Duodenal mucosa (tissue), 2 donors: Measurements from ENCODE around the gene ATG7.
"Not testable (repeated sequence)": the region's sequence is repeated elsewhere in the genome, so short reads cannot be mapped to it uniquely, and the experiment has no call there.

Source experiments
- H3K27ac ChIP-seq: one replicate; pipeline ENCODE4 v1.7.0; 2013; ENCODE audit warnings: low read depth, low read length
- H3K27me3 ChIP-seq, 2 donors: one replicate each; pipeline ENCODE4 v1.7.0; 2013; ENCODE audit warnings: low read length in 2 of 2, control low read depth in 1 of 2; ENCODE audit not compliant: insufficient read depth in 2 of 2, control insufficient read depth in 1 of 2
- H3K36me3 ChIP-seq, 2 donors: one replicate each; pipeline ENCODE4 v1.7.0; 2013; ENCODE audit warnings: low read length in 2 of 2, control low read depth in 1 of 2; ENCODE audit not compliant: insufficient read depth in 2 of 2, control insufficient read depth in 1 of 2
- H3K4me1 ChIP-seq, 2 donors: one replicate each; pipeline ENCODE4 v1.7.0; 2013; ENCODE audit warnings: low read length in 2 of 2, control low read depth in 1 of 2; ENCODE audit not compliant: insufficient read depth in 2 of 2, control insufficient read depth in 1 of 2
- H3K4me3 ChIP-seq, 2 donors: one replicate each; pipeline ENCODE4 v1.7.0; 2013; ENCODE audit warnings: low read length in 2 of 2, low read depth in 1 of 2
- H3K9ac ChIP-seq, 2 donors: one replicate each; pipeline ENCODE4 v1.7.0; 2013; ENCODE audit warnings: low read length in 2 of 2, low read depth in 1 of 2
- H3K9me3 ChIP-seq, 2 donors: one replicate each; pipeline ENCODE4 v1.7.0; 2013; ENCODE audit warnings: low read length in 2 of 2, control low read depth in 1 of 2; ENCODE audit not compliant: control insufficient read depth in 1 of 2

Gene ATG7

GRCh38 chr3:11481556-11481955 lies 209.4 kb downstream of the ATG7 start:
- Histone ChIP-seq H3K4me3 (no peak overlapping the region), H3K4me1 (peaks cover 31 to 42% of the 10 kb centered on the region in 2 donors), H3K9me3 (no peaks in the 10 kb centered on the region), H3K9ac (no peak overlapping the region), H3K27ac (no peak overlapping the region), H3K36me3 (no peaks in the 10 kb centered on the region), H3K27me3 (no peaks in the 10 kb centered on the region)

GRCh38 chr3:11482021-11482420 lies 209.8 kb downstream of the ATG7 start:
- H3K9ac ChIP-seq, result no peak overlapping the region
- peaks cover 28 to 38% of the 10 kb centered on the region in 2 donors for H3K4me1 ChIP-seq
- no peaks in the 10 kb centered on the region for H3K27me3 ChIP-seq
- no peaks in the 10 kb centered on the region for H3K36me3 ChIP-seq
- H3K9me3 ChIP-seq, result no peaks in the 10 kb centered on the region
- no peak overlapping the region for H3K4me3 ChIP-seq
- H3K27ac ChIP-seq, result no peak overlapping the region

- H3K4me1 ChIP-seq, H3K4me3 ChIP-seq, H3K9ac ChIP-seq, H3K9me3 ChIP-seq, H3K36me3 ChIP-seq, H3K27ac ChIP-seq, H3K27me3 ChIP-seq: not testable (repeated sequence)
Measured at GRCh38 chr3:11488356-11488755, 216.2 kb downstream of the ATG7 start.

GRCh38 chr3:11494131-11494916 lies 222.1 kb downstream of the ATG7 start:
- peaks cover 0 to 6% of the 10 kb centered on the region in 2 donors for H3K9me3 ChIP-seq
- peaks cover 9 to 10% of the 10 kb centered on the region in 2 donors for H3K4me1 ChIP-seq
- H3K36me3 ChIP-seq, result no peaks in the 10 kb centered on the region
- H3K27ac ChIP-seq, result no peak overlapping the region
- H3K27me3 ChIP-seq, result no peaks in the 10 kb centered on the region
- no peak overlapping the region for H3K4me3 ChIP-seq
- H3K9ac ChIP-seq, result no peak overlapping the region

GRCh38 chr3:11495948-11496557 lies 223.9 kb downstream of the ATG7 start:
- Histone ChIP-seq H3K9ac (no peak overlapping the region), H3K4me3 (no peak overlapping the region), H3K9me3 (peaks cover 0 to 6% of the 10 kb centered on the region in 2 donors), H3K4me1 (peaks cover 9 to 10% of the 10 kb centered on the region in 2 donors), H3K27ac (no peak overlapping the region), H3K36me3 (no peaks in the 10 kb centered on the region), H3K27me3 (no peaks in the 10 kb centered on the region)

GRCh38 chr3:11498177-11498576 lies 226.0 kb downstream of the ATG7 start:
- Histone ChIP-seq H3K4me3 (no peak overlapping the region), H3K4me1 (peaks cover 9 to 10% of the 10 kb centered on the region in 2 donors), H3K27me3 (no peaks in the 10 kb centered on the region), H3K27ac (no peak overlapping the region), H3K9ac (no peak overlapping the region), H3K9me3 (peaks cover 0 to 6% of the 10 kb centered on the region in 2 donors), H3K36me3 (no peaks in the 10 kb centered on the region)

GRCh38 chr3:11498646-11499045 lies 226.4 kb downstream of the ATG7 start:
- Histone ChIP-seq H3K36me3 (no peaks in the 10 kb centered on the region), H3K9ac (no peak overlapping the region), H3K27me3 (no peaks in the 10 kb centered on the region), H3K9me3 (peaks cover 0 to 3% of the 10 kb centered on the region in 2 donors), H3K27ac (no peak overlapping the region), H3K4me3 (no peak overlapping the region), H3K4me1 (peaks cover 9 to 10% of the 10 kb centered on the region in 2 donors)

GRCh38 chr3:11499144-11499543 lies 226.9 kb downstream of the ATG7 start:
- Histone ChIP-seq H3K4me1 (peaks cover 9 to 10% of the 10 kb centered on the region in 2 donors), H3K9me3 (no peaks in the 10 kb centered on the region), H3K27ac (no peak overlapping the region), H3K9ac (no peak overlapping the region), H3K36me3 (no peaks in the 10 kb centered on the region), H3K4me3 (no peak overlapping the region), H3K27me3 (no peaks in the 10 kb centered on the region)

- H3K4me1 ChIP-seq, result peaks cover 9 to 14% of the 10 kb centered on the region in 2 donors
- H3K27ac ChIP-seq, H3K4me3 ChIP-seq, H3K9me3 ChIP-seq, H3K27me3 ChIP-seq, H3K9ac ChIP-seq, H3K36me3 ChIP-seq: not testable (repeated sequence)
Measured at GRCh38 chr3:11502413-11502812, 230.2 kb downstream of the ATG7 start.

- Histone ChIP-seq H3K36me3 (no peaks in the 10 kb centered on the region), H3K27me3 (no peaks in the 10 kb centered on the region), H3K27ac (no peak overlapping the region), H3K9me3 (no peaks in the 10 kb centered on the region), H3K9ac (no peak overlapping the region), H3K4me1 (peaks cover 17 to 21% of the 10 kb centered on the region in 2 donors), H3K4me3 (no peak overlapping the region)
Measured at GRCh38 chr3:11507719-11508118, 235.5 kb downstream of the ATG7 start.
